Ovary (tissue), 9 donors: ENCODE measurements around the gene COL15A1. TPM values are rescaled to one million over a fixed set of nuclear protein-coding genes. Genes with fewer than 3 reads are reported as not detected.

Experiments used
- DNase-seq, 5 donors: peaks; one replicate each; pipeline ENCODE4 v3.0.0-alpha.2; 2019 to 2020
- H3K27ac ChIP-seq, 2 donors: fragments of 200-600 bp; one replicate each; pipeline versions ENCODE4 v1.5.1 to v1.8.0; 2019 to 2022
- H3K27me3 ChIP-seq: fragments of 200-600 bp; one replicate; pipeline ENCODE4 v1.8.0; 2022
- H3K36me3 ChIP-seq: fragments of 200-600 bp; sonication (generic); one replicate; pipeline ENCODE4 v1.5.1; 2019
- H3K4me1 ChIP-seq: one replicate; pipeline ENCODE4 v1.8.1; 2013; ENCODE audit warnings: mild to moderate bottlenecking, moderate library complexity; ENCODE audit not compliant: insufficient read depth
- H3K4me3 ChIP-seq: fragments of 200-600 bp; sonication (generic); one replicate; pipeline ENCODE4 v1.5.1; 2017
- H3K9me3 ChIP-seq, 2 donors: fragments of 200-600 bp in 1 of 2; sonication (generic) in 1 of 2; one replicate each; pipeline versions ENCODE4 v1.5.1 to v1.8.1; 2013 to 2019; ENCODE audit warnings: mild to moderate bottlenecking in 1 of 2, moderate library complexity in 1 of 2
- CTCF ChIP-seq, 3 donors: fragments of 450-650 bp in 2 of 3; fragments of 200-600 bp in 1 of 3; IDR thresholded peaks; one replicate each; pipeline versions ENCODE4 v1.5.1 to v1.8.0; 2016 to 2022; ENCODE audit warnings: antibody characterized with exemption in 3 of 3, mild to moderate bottlenecking in 1 of 3
- EP300 ChIP-seq: sonication (generic); formaldehyde crosslinking; IDR thresholded peaks from one replicate; pipeline ENCODE4 v1.6.1; 2017; ENCODE audit warnings: antibody characterized with exemption
- POLR2A ChIP-seq: fragments of 450-650 bp; IDR thresholded peaks from one replicate; pipeline ENCODE4 v1.6.1; 2017; ENCODE audit warnings: antibody characterized with exemption, mild to moderate bottlenecking, moderate library complexity
- WGBS, 3 donors: extraction: QIAGEN DNeasy Blood & Tissue Kit in 1 of 3; methylation state at CpG; one replicate each; pipeline versions ENCODE4 v1.1.5 to v1.1.7; 2013 to 2017; 5-methylcytosine and 5-hydroxymethylcytosine counted together
- intact Hi-C, 4 donors: fragments of 100-400 bp; cut with DNase I; formaldehyde crosslinking; loops; one replicate each; pipeline versions ENCODE4 v1.11.0 to v1.15.1; 2022 to 2023
- polyA plus RNA-seq, 2 donors: library from polyadenylated mRNA; stranded (reverse); fragments of 200-250 nt in 1 of 2; fragments of 350-450 nt in 1 of 2; fragmentation: Illumina TruSeq in 1 of 2; extraction: RNeasy Lipid Tissue Mini Kit (QIAGEN cat#74804) in 1 of 2; gene quantifications; one replicate each; pipeline ENCODE4 v1.2.3, GENCODE V29; 2013 to 2014
- total RNA-seq, 7 donors: library from RNA; depleted of rRNA in 2 of 7; stranded (reverse); fragments of >200 nt in 2 of 7; fragmentation: NEBNext Ultra II Directional in 3 of 7; extraction: Animal tissue kit (Norgen Biotek cat#: 25700) in 3 of 7; gene quantifications; one replicate each; pipeline versions ENCODE4 v1.1.0 to v1.2.4, GENCODE V29; 2016 to 2023
- donor health status: DM: no; HTN: no; CAD: no; lungs with moderate emphysema.
- donor health status: DM: no; HTN: no; CAD: no.
- donor health status: Bipolar disorder and iron deficiency.
- donor health status: DM: yes; HTN: yes; CAD: no.
- donor health status: DM: no; HTN: no; CAD: no.
- donor health status: DM: yes; HTN: yes; CAD: no.

The COL15A1 gene
- total and polyA plus RNA-seq, 9 donors: 12.8 to 195 (median 48.6) TPM

GRCh38 chr9:98917746-98918487, 25.8 kb upstream of the COL15A1 start:
- Histone ChIP-seq H3K36me3 (no peaks in the 10 kb centered on the region), H3K27me3 (no peaks in the 10 kb centered on the region), H3K27ac (peak overlapping the region in 1 of 2 donors; percentile 66), H3K4me1 (peaks cover 14% of the 10 kb centered on the region), H3K4me3 (no peak overlapping the region), H3K9me3 (no peaks in the 10 kb centered on the region)
- intact Hi-C loops: no loop called here
- DNase-seq: peak; percentile 35 to 51 (median 45)
- WGBS, 3 donors: 12 to 24% (median 23%) methylated on average over 5 of the region's 5 CpGs
- TF ChIP-seq EP300 (no peak), CTCF (IDR thresholded peaks at IDR 0.05) (no peak), POLR2A (no peak)

GRCh38 chr9:98921732-98922131, 22.0 kb upstream of the COL15A1 start:
- Histone ChIP-seq H3K9me3 (no peaks in the 10 kb centered on the region), H3K27me3 (no peaks in the 10 kb centered on the region), H3K4me3 (no peak overlapping the region), H3K27ac (no peak overlapping the region), H3K36me3 (no peaks in the 10 kb centered on the region), H3K4me1 (peaks cover 18% of the 10 kb centered on the region)
- 35 to 47% (median 47%) methylated on average over 1 of the region's 1 CpG for WGBS, 3 donors
- no peak for DNase-seq
- no peak for TF ChIP-seq CTCF (IDR thresholded peaks at IDR 0.05)
- TF ChIP-seq POLR2A: no peak
- TF ChIP-seq EP300: no peak
- intact Hi-C loops: loop anchor here in 1 of 4 donors (10.0 kb wide), 1 partner anchor 53 kb away; no protein-coding TSS in a partner anchor

GRCh38 chr9:98922721-98923435, 20.8 kb upstream of the COL15A1 start:
- DNase-seq: no peak
- Histone ChIP-seq H3K4me1 (peaks cover 11% of the 10 kb centered on the region), H3K27ac (peak overlapping the region in 1 of 2 donors; percentile 26), H3K4me3 (no peak overlapping the region), H3K9me3 (no peaks in the 10 kb centered on the region), H3K27me3 (no peaks in the 10 kb centered on the region), H3K36me3 (no peaks in the 10 kb centered on the region)
- WGBS, 3 donors: 52 to 74% (median 57%) methylated on average over 4 of the region's 4 CpGs
- intact Hi-C loops: loop anchor here in 1 of 4 donors (10.0 kb wide), 1 partner anchor 52 kb away; no protein-coding TSS in a partner anchor
- no peak for TF ChIP-seq POLR2A
- no peak for TF ChIP-seq CTCF (IDR thresholded peaks at IDR 0.05)
- no peak for TF ChIP-seq EP300

- peak overlapping the region in 1 of 2 donors; percentile 26 for H3K27ac ChIP-seq
- intact Hi-C loops: loop anchor here in 1 of 4 donors (10.0 kb wide), 1 partner anchor 51 kb away; no protein-coding TSS in a partner anchor
- no peak overlapping the region for H3K4me3 ChIP-seq
- H3K36me3 ChIP-seq: no peaks in the 10 kb centered on the region
- 61 to 68% (median 62%) methylated on average over 5 of the region's 5 CpGs for WGBS, 3 donors
- TF ChIP-seq EP300: no peak
- TF ChIP-seq CTCF (IDR thresholded peaks at IDR 0.05): no peak
- no peak for TF ChIP-seq POLR2A
- H3K4me1 ChIP-seq: peaks cover 6% of the 10 kb centered on the region
- H3K27me3 ChIP-seq: no peaks in the 10 kb centered on the region
- H3K9me3 ChIP-seq: no peaks in the 10 kb centered on the region
- DNase-seq: no peak
These were observed 20.1 kb upstream of the COL15A1 start for GRCh38 chr9:98923451-98924123.
